Chondrocyte (in vitro differentiated cells): ENCODE data around the gene NEU1. TPM values are rescaled to one million over a fixed set of nuclear protein-coding genes. Genes with fewer than 3 reads are reported as not detected.

Experiments
- DNase-seq: peaks from one replicate; pipeline ENCODE4 v3.0.0; 2021; ENCODE audit warnings: mixed read lengths, low spot score
- H3K27ac Mint-ChIP-seq: one replicate; pipeline ENCODE4 v1.8.0; 2021; ENCODE audit warnings: mild to moderate bottlenecking, moderate library complexity, mixed read lengths; ENCODE audit not compliant: unreplicated experiment
- H3K27me3 Mint-ChIP-seq: 2 replicates; pipeline ENCODE4 v1.8.0; 2021; ENCODE audit warnings: low read depth, mixed read lengths
- H3K36me3 Mint-ChIP-seq: 2 replicates; pipeline ENCODE4 v1.8.0; 2021; ENCODE audit warnings: low read depth, mixed read lengths
- H3K4me1 Mint-ChIP-seq: 2 replicates; pipeline ENCODE4 v1.8.0; 2021; ENCODE audit warnings: low read depth, mild to moderate bottlenecking, mixed read lengths
- H3K4me3 Mint-ChIP-seq: one replicate; pipeline ENCODE4 v1.8.0; 2021; ENCODE audit warnings: mild to moderate bottlenecking, moderate library complexity, mixed read lengths; ENCODE audit not compliant: unreplicated experiment
- H3K9me3 Mint-ChIP-seq: 2 replicates; pipeline ENCODE4 v1.8.0; 2021; ENCODE audit warnings: low read depth, mixed read lengths
- CTCF ChIP-seq: fragments of 200-600 bp; sonication (generic); IDR thresholded peaks from 2 replicates; pipeline ENCODE4 v1.5.0; 2021; ENCODE audit warnings: antibody characterized with exemption, mild to moderate bottlenecking, moderate library complexity
- total RNA-seq: library from RNA; stranded (reverse); gene quantifications from 3 replicates; pipeline ENCODE4 v1.2.1, GENCODE V29; 2021

Gene NEU1
- total RNA-seq, 1 donor from 2014 or later = 64.2 TPM

DNA sequence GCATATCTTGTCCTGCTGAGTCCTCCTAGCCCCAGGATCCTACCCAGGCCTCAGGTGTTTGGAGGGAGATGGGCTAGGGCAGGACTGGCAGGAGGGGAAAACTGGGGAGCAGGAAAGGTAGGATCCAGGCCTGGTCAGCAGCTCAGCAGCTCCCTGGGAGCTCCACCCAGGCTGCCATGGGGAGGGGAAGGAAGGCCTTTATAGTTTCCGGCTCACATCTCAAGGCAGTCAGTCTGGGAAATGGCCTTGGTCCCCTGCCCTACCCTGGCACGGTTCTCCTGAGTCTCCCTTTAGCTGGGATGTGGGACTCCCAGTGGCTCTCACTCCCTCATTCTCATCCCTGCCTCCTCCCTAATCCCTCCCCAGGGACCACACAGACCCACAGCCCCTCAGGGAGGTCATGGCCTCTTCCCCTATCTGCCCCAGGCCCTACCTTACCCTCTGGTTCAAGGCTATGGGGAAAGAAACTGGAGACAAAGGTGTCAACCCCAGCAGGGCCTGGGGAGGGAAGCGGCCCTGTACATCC, 14.6 kb upstream of the NEU1 start:
- TF ChIP-seq CTCF = no peak
- DNase-seq = no peak
- H3K27me3 Mint-ChIP-seq = no peaks in the 10 kb centered on the region

DNA sequence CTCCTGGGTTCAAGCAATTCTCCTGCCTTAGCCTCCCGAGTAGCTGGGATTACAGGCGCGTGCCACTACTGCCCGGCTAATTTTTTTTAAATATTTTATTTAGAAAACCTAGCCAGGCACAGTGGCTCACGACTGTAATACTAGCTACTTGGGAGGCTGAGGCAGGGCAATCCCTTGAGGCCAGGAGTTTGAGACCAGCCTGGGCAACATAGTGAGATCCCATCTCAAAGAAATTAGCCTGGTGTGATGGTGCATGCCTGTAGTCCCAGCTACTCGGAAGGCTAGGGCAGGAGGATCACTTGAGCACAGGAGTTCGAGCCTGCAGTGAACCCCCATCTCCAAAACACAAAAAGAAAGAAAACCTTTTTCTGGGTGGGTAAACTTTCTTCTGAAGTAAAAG, 13.7 kb upstream of the NEU1 start:
- H3K27me3 Mint-ChIP-seq = no peaks in the 10 kb centered on the region
- no peak overlapping the region for H3K4me3 Mint-ChIP-seq
- peaks cover 13% of the 10 kb centered on the region for H3K36me3 Mint-ChIP-seq
- DNase-seq = no peak
- no peaks in the 10 kb centered on the region for H3K4me1 Mint-ChIP-seq
- TF ChIP-seq CTCF = no peak
- H3K27ac Mint-ChIP-seq = no peak overlapping the region
- H3K9me3 Mint-ChIP-seq = no peaks in the 10 kb centered on the region

More for the DNA sequence above, 14.6 kb upstream of the NEU1 start:
- Mint-ChIP-seq H3K27ac (no peak overlapping the region), H3K4me3 (no peak overlapping the region), H3K36me3 (peaks cover 17% of the 10 kb centered on the region), H3K4me1 (no peaks in the 10 kb centered on the region), H3K9me3 (no peaks in the 10 kb centered on the region)

- Mint-ChIP-seq H3K4me1 (peaks cover 4% of the 10 kb centered on the region), H3K27ac (no peak overlapping the region), H3K4me3 (no peak overlapping the region), H3K27me3 (no peaks in the 10 kb centered on the region), H3K36me3 (peaks cover 8% of the 10 kb centered on the region), H3K9me3 (no peaks in the 10 kb centered on the region)
- DNase-seq = no peak
- TF ChIP-seq CTCF = no peak
Measured at GRCh38 chr6:31875877-31876276, 13.3 kb upstream of the NEU1 start.

- no peak for TF ChIP-seq CTCF
- Mint-ChIP-seq H3K27me3 (no peaks in the 10 kb centered on the region), H3K27ac (no peak overlapping the region), H3K9me3 (no peaks in the 10 kb centered on the region), H3K4me1 (peaks cover 5% of the 10 kb centered on the region), H3K4me3 (no peak overlapping the region), H3K36me3 (peaks cover 5% of the 10 kb centered on the region)
- no peak for DNase-seq
Measured at GRCh38 chr6:31874836-31875572, 12.4 kb upstream of the NEU1 start.

DNA sequence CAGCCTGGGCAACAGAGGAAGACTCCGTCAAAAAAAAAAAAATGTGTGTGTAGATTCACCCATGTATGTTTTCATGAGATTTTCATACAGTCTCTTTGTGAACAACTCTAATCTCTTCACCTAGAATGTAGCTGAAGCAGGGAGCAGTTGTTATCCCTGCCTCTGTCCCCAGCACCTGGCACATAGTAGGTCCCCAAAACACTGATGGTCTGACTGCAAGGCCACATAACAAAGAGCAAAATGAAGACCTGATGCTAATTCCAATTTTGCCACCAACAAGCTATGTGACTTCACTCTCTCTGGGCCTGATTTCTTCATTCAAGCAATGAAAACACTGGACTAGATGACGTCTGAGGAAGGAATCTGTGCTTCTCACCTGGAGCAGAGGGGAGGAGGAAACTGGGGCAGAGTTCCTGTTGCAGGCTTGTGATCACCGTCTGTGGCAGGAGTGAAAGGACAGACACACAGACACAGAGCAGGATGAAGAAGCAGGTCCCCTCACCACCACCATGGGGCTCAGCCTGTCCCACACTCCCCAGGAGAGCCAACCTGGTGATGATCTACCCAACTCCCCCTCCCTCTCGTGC, 11.6 kb upstream of the NEU1 start:
- DNase-seq = no peak
- Mint-ChIP-seq H3K4me3 (no peak overlapping the region), H3K36me3 (no peaks in the 10 kb centered on the region), H3K27ac (no peak overlapping the region), H3K27me3 (no peaks in the 10 kb centered on the region), H3K9me3 (no peaks in the 10 kb centered on the region), H3K4me1 (peaks cover 5% of the 10 kb centered on the region)
- no peak for TF ChIP-seq CTCF
